ENCODE results near the gene MECP2.

The MECP2 gene

GRCh38 chrX:154061801-154062200 is 35.7 kb downstream of the MECP2 start:
- no peak for DNase-seq (ENCODE audit: low read depth, low spot score)

- no peak for DNase-seq (ENCODE audit: low read depth, low spot score)
Measured at GRCh38 chrX:154059729-154060245, 37.7 kb downstream of the MECP2 start.

GRCh38 chrX:154059231-154059630 is 38.3 kb downstream of the MECP2 start:
- no peak for DNase-seq (ENCODE audit: low read depth, low spot score)

- no peak for DNase-seq (ENCODE audit: low read depth, low spot score)
Measured at GRCh38 chrX:154058214-154058997, 39.1 kb downstream of the MECP2 start.

GRCh38 chrX:154057791-154058190 is 39.7 kb downstream of the MECP2 start:
- DNase-seq (ENCODE audit: low read depth, low spot score), result no peak

GRCh38 chrX:154056770-154057241 is 40.7 kb downstream of the MECP2 start:
- no peak for DNase-seq (ENCODE audit: low read depth, low spot score)

- peak; percentile 77 for DNase-seq (ENCODE audit: low read depth, low spot score)
Measured at GRCh38 chrX:154051201-154051810, 46.2 kb downstream of the MECP2 start.

GRCh38 chrX:154050113-154050495 is 47.4 kb downstream of the MECP2 start:
- DNase-seq (ENCODE audit: low read depth, low spot score), result no peak

GRCh38 chrX:154049209-154050112 is 48.1 kb downstream of the MECP2 start:
- no peak for DNase-seq (ENCODE audit: low read depth, low spot score)

- no peak for DNase-seq (ENCODE audit: low read depth, low spot score)
Measured at GRCh38 chrX:154048398-154048797, 49.1 kb downstream of the MECP2 start.

GRCh38 chrX:154046940-154047610 is 50.4 kb downstream of the MECP2 start:
- no peak for DNase-seq (ENCODE audit: low read depth, low spot score)

- DNase-seq (ENCODE audit: low read depth, low spot score), result peak; percentile 47
Measured at GRCh38 chrX:154046031-154046781, 51.3 kb downstream of the MECP2 start.

- no peak for DNase-seq (ENCODE audit: low read depth, low spot score)
Measured at GRCh38 chrX:154044091-154044490, 53.4 kb downstream of the MECP2 start.

- no peak for DNase-seq (ENCODE audit: low read depth, low spot score)
Measured at GRCh38 chrX:154043003-154043763, 54.3 kb downstream of the MECP2 start.

GRCh38 chrX:154040863-154041262 is 56.7 kb downstream of the MECP2 start:
- DNase-seq (ENCODE audit: low read depth, low spot score), result no peak

- peak; percentile 61 for DNase-seq (ENCODE audit: low read depth, low spot score)
Measured at GRCh38 chrX:154040307-154040756, 57.2 kb downstream of the MECP2 start.

- DNase-seq (ENCODE audit: low read depth, low spot score), result no peak
Measured at GRCh38 chrX:154039577-154039976, 57.9 kb downstream of the MECP2 start.

- DNase-seq (ENCODE audit: low read depth, low spot score), result no peak
Measured at GRCh38 chrX:154038656-154039055, 58.9 kb downstream of the MECP2 start.

- DNase-seq (ENCODE audit: low read depth, low spot score), result no peak
Measured at GRCh38 chrX:154037754-154038153, 59.8 kb downstream of the MECP2 start.

- DNase-seq (ENCODE audit: low read depth, low spot score), result peak; percentile 51
Measured at GRCh38 chrX:154036513-154036912, 61.0 kb downstream of the MECP2 start.

Measured in ELF-1 (cell line).